Bronchial epithelial cell (primary cell): ENCODE results near the gene BAG1. TPM values are rescaled to one million over a fixed set of nuclear protein-coding genes. Genes with fewer than 3 reads are reported as not detected.

Experiments
- DNase-seq: peaks from one replicate; pipeline ENCODE4 v3.0.0-alpha.2; 2010; ENCODE audit warnings: low read depth
- FAIRE-seq: peaks from 2 replicates; lab custom pipeline; 2011; peaks lifted over from hg19 to GRCh38; lab: Jason Lieb, UNC
- H3K27me3 ChIP-seq: 2 replicates; pipeline ENCODE4 v1.5.1; 2011; ENCODE audit warnings: low read length; ENCODE audit not compliant: control insufficient read depth, insufficient read depth
- H3K36me3 ChIP-seq: 2 replicates; pipeline ENCODE4 v1.5.1; 2011; ENCODE audit warnings: low read length; ENCODE audit not compliant: control insufficient read depth, insufficient read depth
- H3K4me3 ChIP-seq: 2 replicates; pipeline ENCODE4 v1.5.1; 2011; ENCODE audit warnings: mild to moderate bottlenecking, low read depth, low read length, control low read depth
- total RNA-seq: library from RNA; depleted of rRNA; stranded (reverse); fragments of >200 nt; gene quantifications from 2 replicates; pipeline ENCODE4 v1.2.1, GENCODE V29; 2014
- TF ChIP-seq, protein P1 (sequence below): IDR thresholded peaks from 2 replicates; pipeline ENCODE4 v1.5.1; 2011; ENCODE audit warnings: mild to moderate bottlenecking, moderate library complexity, low read length, control low read depth, inconsistent platforms; ENCODE audit not compliant: insufficient read depth, severe bottlenecking

BAG1 gene
- total RNA-seq, 1 donor from 2014 or later: 68.7 TPM

DNA sequence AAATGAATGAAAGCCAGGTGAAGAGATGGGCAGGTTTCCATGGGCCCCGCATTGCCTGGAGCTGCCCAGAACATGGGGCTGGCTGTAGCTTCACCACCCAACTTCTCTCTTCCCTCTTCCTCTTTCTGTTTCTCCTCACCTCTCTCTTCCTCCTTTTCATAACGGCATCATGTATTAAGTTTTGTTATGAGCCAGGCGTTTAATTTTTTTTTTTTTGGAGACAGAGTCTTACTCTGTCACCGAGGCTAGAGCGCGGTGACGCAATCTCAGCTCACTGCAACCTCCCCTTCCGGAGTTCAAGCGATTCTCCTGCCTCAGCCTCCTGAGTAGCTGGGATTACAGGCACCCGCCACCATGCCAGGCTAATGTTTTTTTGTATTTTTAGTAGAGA, 37.5 kb downstream of the BAG1 start:
- Histone ChIP-seq H3K4me3 (no peak overlapping the region), H3K27me3 (no peaks in the 10 kb centered on the region), H3K36me3 (no peaks in the 10 kb centered on the region)
- no peak for DNase-seq
- TF ChIP-seq, protein P1, sequence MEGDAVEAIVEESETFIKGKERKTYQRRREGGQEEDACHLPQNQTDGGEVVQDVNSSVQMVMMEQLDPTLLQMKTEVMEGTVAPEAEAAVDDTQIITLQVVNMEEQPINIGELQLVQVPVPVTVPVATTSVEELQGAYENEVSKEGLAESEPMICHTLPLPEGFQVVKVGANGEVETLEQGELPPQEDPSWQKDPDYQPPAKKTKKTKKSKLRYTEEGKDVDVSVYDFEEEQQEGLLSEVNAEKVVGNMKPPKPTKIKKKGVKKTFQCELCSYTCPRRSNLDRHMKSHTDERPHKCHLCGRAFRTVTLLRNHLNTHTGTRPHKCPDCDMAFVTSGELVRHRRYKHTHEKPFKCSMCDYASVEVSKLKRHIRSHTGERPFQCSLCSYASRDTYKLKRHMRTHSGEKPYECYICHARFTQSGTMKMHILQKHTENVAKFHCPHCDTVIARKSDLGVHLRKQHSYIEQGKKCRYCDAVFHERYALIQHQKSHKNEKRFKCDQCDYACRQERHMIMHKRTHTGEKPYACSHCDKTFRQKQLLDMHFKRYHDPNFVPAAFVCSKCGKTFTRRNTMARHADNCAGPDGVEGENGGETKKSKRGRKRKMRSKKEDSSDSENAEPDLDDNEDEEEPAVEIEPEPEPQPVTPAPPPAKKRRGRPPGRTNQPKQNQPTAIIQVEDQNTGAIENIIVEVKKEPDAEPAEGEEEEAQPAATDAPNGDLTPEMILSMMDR: no peak
- FAIRE-seq: no peak

DNA sequence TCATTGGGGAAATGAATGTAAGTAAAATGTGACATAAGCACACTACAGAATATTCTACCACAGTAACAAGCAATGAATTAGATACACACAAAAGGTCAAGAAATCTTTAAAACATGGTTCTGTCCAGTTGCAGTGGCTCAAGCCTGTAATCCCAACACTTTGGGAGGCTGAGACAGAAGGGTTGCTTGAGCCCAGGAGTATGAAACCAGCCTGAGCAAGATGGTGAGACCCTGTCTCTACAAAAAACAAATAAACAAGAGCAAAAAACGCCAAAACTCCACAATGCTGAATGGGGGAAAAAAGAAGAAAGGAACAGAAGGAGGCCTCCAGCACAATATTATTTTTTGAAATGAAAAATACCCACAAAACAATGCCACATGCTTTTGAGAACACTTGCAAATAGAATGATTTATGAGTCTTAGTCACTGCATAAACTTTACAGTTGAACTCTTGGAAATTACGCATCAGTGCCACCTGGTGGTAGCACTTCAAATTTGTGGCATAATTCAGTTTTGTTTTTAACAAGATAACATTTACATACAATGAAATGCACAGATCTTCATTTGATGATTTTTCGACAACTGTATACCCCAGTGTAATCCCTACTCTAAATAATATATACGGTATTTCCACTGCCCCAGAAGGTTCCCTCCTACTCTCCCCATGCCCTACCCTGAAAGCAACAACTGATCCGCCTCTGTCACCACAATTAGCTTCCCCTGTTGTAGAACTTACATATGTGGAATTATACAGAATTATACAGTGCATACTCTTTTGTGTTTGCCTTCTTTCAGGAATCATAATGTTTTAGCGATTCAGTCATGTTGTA, 39.0 kb downstream of the BAG1 start:
- DNase-seq (peak; percentile 80), FAIRE-seq (no peak)
- no peak overlapping the region for H3K4me3 ChIP-seq
- no peaks in the 10 kb centered on the region for H3K27me3 ChIP-seq
- no peaks in the 10 kb centered on the region for H3K36me3 ChIP-seq
- TF ChIP-seq, protein P1: peak; percentile 46

DNA sequence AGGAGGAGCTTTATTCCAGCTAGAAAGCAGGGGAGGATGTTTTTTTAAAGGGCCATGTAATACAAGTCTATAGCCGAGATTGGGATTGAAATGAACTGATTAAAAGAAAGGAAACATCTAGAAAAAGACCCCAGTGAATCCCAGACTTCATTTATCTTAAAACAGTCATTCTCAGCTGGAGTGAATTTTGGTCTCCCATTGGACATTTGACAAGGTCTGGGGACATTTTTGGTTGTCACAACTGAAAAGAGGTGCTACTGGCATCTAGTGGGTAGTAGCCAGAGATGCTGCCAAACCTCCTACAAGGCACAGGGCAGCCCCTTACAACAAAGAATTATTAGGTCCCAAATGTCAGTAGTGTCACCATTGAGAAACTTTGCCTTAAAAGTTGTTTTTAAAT, 40.8 kb downstream of the BAG1 start:
- TF ChIP-seq, protein P1: no peak
- H3K27me3 ChIP-seq: no peaks in the 10 kb centered on the region
- DNase-seq: no peak

DNA sequence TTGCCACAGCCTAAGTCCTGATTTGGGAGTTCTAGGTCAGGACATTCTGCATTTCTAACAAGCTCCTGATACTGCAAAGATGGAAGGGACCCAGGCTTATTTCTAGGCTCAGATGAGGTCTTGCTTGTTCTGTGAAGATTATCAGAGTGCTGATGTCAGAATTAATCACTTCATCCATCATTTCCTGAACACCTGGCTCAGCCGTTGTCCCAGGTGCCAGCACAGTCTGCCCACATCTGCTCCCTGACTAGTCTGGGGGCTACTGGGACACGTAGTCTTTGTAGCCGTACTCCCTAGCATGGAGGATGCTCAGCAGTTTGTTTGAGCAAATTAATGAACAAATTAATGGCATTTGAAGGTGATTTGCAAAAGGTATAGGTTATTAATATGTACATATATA, 42.5 kb downstream of the BAG1 start:
- Histone ChIP-seq H3K36me3 (no peaks in the 10 kb centered on the region), H3K4me3 (no peak overlapping the region), H3K27me3 (no peaks in the 10 kb centered on the region)
- DNase-seq: peak; percentile 94
- no peak for FAIRE-seq
- TF ChIP-seq, protein P1: no peak

More for the DNA sequence above, 40.8 kb downstream of the BAG1 start:
- no peaks in the 10 kb centered on the region for H3K36me3 ChIP-seq
- FAIRE-seq: no peak
- H3K4me3 ChIP-seq: no peak overlapping the region

DNA sequence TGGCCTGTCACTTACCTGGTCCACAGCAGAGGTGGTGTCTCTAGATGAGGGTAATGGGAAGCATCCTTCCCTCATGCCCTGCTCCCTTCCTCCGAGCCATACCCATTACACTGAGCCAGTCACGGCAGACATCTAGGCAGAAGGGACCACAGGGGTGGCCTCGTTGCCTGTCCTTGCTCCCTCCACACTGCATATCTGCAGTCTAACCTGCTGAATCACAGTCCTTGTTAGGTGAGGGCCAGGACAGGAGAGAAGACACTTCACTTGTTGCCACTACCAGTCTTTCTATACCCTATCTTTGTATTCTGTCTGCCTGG, 43.0 kb downstream of the BAG1 start:
- DNase-seq: no peak
- H3K4me3 ChIP-seq: no peak overlapping the region
- TF ChIP-seq, protein P1: no peak
- no peaks in the 10 kb centered on the region for H3K27me3 ChIP-seq
- no peaks in the 10 kb centered on the region for H3K36me3 ChIP-seq
- FAIRE-seq: no peak
